Thyroid gland (tissue), 4 donors: ENCODE measurements around the gene ARHGAP45.

ENCODE experiments used
- CTCF ChIP-seq, 6 experiments: fragments of 200-600 bp in 3 of 6; fragments of 450-650 bp in 3 of 6; sonication (generic) in 3 of 6; IDR thresholded peaks; one replicate each; pipeline ENCODE4 v1.5.1; 2016 to 2019; ENCODE audit warnings: antibody characterized with exemption in 6 of 6, mild to moderate bottlenecking in 2 of 6, inconsistent platforms in 1 of 6, moderate library complexity in 1 of 6
- POLR2A ChIP-seq, 2 donors: fragments of 450-650 bp; IDR thresholded peaks; one replicate each; pipeline ENCODE4 v1.6.1; 2017; ENCODE audit warnings: antibody characterized with exemption in 2 of 2, mild to moderate bottlenecking in 2 of 2, moderate library complexity in 1 of 2

DNA sequence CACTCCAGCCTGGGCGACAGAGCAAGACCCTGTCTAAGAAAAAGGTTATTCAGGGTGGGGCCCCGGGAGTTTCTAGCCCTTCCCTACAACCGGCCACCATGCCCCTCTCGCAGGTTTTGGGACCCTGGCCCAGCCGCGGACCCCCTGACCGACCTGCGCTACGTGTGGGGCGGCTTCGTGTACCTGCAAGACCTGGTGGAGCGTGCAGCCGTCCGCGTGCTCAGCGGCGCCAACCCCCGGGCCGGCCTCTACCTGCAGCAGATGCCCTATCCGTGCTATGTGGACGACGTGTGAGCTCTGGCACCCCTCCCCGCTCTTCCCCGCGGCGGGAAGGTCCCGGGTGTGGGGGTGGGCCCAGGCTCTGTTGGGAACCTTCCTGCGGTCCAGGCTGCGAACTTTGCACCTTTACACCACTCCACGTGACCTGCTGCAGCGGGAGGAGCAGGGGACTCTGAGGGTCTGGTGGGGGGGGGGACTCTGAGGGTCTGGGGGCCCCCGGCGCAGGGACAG, 20.8 kb upstream of the ARHGAP45 start:
- TF ChIP-seq POLR2A (IDR thresholded peaks at IDR 0.05) (no peak), CTCF (IDR thresholded peaks at IDR 0.05) (no peak)
